H1 (cell line): ENCODE results near the gene GRIA1. TPM values are rescaled to one million over a fixed set of nuclear protein-coding genes. Genes with fewer than 3 reads are reported as not detected.
A peak's percentile ranks its signal among the peaks of the same experiment; 100 is the strongest.

Experiments
- CTCF ChIA-PET: fragments of 300-600 bp; sonication (Branson Sonifier 250); formaldehyde crosslinking; loops from one replicate; lab custom pipeline; 2021; ENCODE audit not compliant: partially characterized antibody; lab: Charles Lee
- POLR2A ChIA-PET: fragments of 300-600 bp; sonication (Branson Sonifier 250); formaldehyde crosslinking; loops from one replicate; lab custom pipeline; 2021; ENCODE audit warnings: inconsistent platforms; ENCODE audit not compliant: partially characterized antibody; lab: Charles Lee
- DNase-seq, 2 experiments: peaks; one replicate each; pipeline versions ENCODE4 v3.0.0 to v3.0.0-alpha.2; 2010 to 2022; ENCODE audit warnings: low spot score in 2 of 2, low read depth in 1 of 2, mixed read lengths in 1 of 2
- FAIRE-seq: peaks from 2 replicates; lab custom pipeline; 2011; peaks lifted over from hg19 to GRCh38; lab: Jason Lieb, UNC
- H2AFZ ChIP-seq: 2 replicates; pipeline ENCODE4 v1.8.1; 2012; ENCODE audit warnings: low read length, inconsistent platforms
- H2AK5ac ChIP-seq: 2 replicates; pipeline ENCODE4 v1.6.1; 2013; ENCODE audit warnings: low read depth, low read length
- H2BK120ac ChIP-seq: replicated peaks from 2 replicates; pipeline ENCODE3; 2013; ENCODE audit warnings: low read depth, low read length, inconsistent platforms
- H2BK12ac ChIP-seq: 2 replicates; pipeline ENCODE4 v1.6.1; 2013; ENCODE audit warnings: low read depth, low read length
- H2BK15ac ChIP-seq: 2 replicates; pipeline ENCODE4 v1.6.1; 2013; ENCODE audit warnings: low read length
- H2BK20ac ChIP-seq: 2 replicates; pipeline ENCODE4 v1.6.1; 2013; ENCODE audit warnings: low read length
- H2BK5ac ChIP-seq: 2 replicates; pipeline ENCODE4 v1.6.1; 2013; ENCODE audit warnings: low read depth, low read length
- H3K14ac ChIP-seq: 2 replicates; pipeline ENCODE4 v1.6.1; 2013; ENCODE audit warnings: inconsistent platforms; ENCODE audit not compliant: insufficient read length
- H3K18ac ChIP-seq: 2 replicates; pipeline ENCODE4 v1.6.1; 2013; ENCODE audit warnings: low read length; ENCODE audit errors: extremely low read depth
- H3K23ac ChIP-seq: 2 replicates; pipeline ENCODE4 v1.6.1; 2013; ENCODE audit warnings: inconsistent platforms; ENCODE audit not compliant: insufficient read length
- H3K23me2 ChIP-seq: 2 replicates; pipeline ENCODE4 v1.6.1; 2013; ENCODE audit warnings: low read depth, low read length
- H3K27ac ChIP-seq: 2 replicates; pipeline ENCODE4 v1.6.1; 2011; ENCODE audit warnings: low read depth, low read length, inconsistent platforms
- H3K27me3 ChIP-seq, 4 experiments: replicated peaks in 1 of 4; 1 replicate in 1 of 4; 2 replicates in 3 of 4; pipeline versions ENCODE4 v1.6.1 to v1.8.1; 2011 to 2013; ENCODE audit warnings: low read length in 3 of 4, mild to moderate bottlenecking in 3 of 4, inconsistent platforms in 2 of 4, mixed read lengths in 2 of 4, moderate library complexity in 1 of 4; ENCODE audit not compliant: control insufficient read depth in 3 of 4, insufficient read depth in 3 of 4; ENCODE audit errors: extremely low read depth in 1 of 4
- H3K36me3 ChIP-seq, 4 experiments: 2 replicates each; pipeline versions ENCODE4 v1.6.1 to v1.8.1; 2011 to 2013; ENCODE audit warnings: mild to moderate bottlenecking in 4 of 4, low read length in 3 of 4, moderate library complexity in 2 of 4, control low read depth in 1 of 4, inconsistent platforms in 1 of 4; ENCODE audit not compliant: insufficient read depth in 4 of 4, control insufficient read depth in 2 of 4
- H3K4ac ChIP-seq: replicated peaks from 2 replicates; pipeline ENCODE3; 2013; ENCODE audit warnings: low read length, low read depth, mixed read lengths, inconsistent platforms; ENCODE audit not compliant: insufficient read length
- H3K4me1 ChIP-seq, 4 experiments: replicated peaks in 1 of 4; 1 replicate in 1 of 4; 2 replicates in 3 of 4; pipeline versions ENCODE4 v1.6.1 to v1.8.1; 2011 to 2013; ENCODE audit warnings: low read length in 3 of 4, inconsistent platforms in 2 of 4, mixed read lengths in 1 of 4; ENCODE audit not compliant: insufficient read depth in 4 of 4, control insufficient read depth in 3 of 4
- H3K4me2 ChIP-seq, 2 experiments: 2 replicates each; pipeline versions ENCODE4 v1.6.1 to v1.8.1; 2011 to 2013; ENCODE audit warnings: low read depth in 2 of 2, low read length in 2 of 2, control low read depth in 1 of 2, inconsistent platforms in 1 of 2, mild to moderate bottlenecking in 1 of 2; ENCODE audit not compliant: insufficient read depth in 1 of 2
- H3K4me3 ChIP-seq, 4 experiments: fragments of 200-600, 300-600 bp in 1 of 4; sonication (generic), shearing (Covaris generic), sonication (Bioruptor Twin) in 1 of 4; 2 replicates each; pipeline versions ENCODE4 v1.5.1 to v1.8.1; 2011 to 2016; ENCODE audit warnings: low read length in 4 of 4, low read depth in 3 of 4, control low read depth in 2 of 4, inconsistent platforms in 2 of 4, mild to moderate bottlenecking in 2 of 4, mixed read lengths in 1 of 4, moderate library complexity in 1 of 4; ENCODE audit not compliant: insufficient read depth in 2 of 4; ENCODE audit errors: extremely low read depth in 1 of 4
- H3K56ac ChIP-seq: replicated peaks from 2 replicates; pipeline ENCODE3; 2013; ENCODE audit warnings: low read depth, mild to moderate bottlenecking, mixed read lengths, low read length, inconsistent platforms; ENCODE audit not compliant: insufficient read length
- H3K79me1 ChIP-seq: 2 replicates; pipeline ENCODE4 v1.6.1; 2013; ENCODE audit warnings: low read depth, low read length, control low read depth
- H3K79me2 ChIP-seq, 2 experiments: 2 replicates each; pipeline versions ENCODE4 v1.6.1 to v1.8.1; 2012 to 2013; ENCODE audit warnings: low read length in 2 of 2, mild to moderate bottlenecking in 2 of 2, inconsistent platforms in 1 of 2; ENCODE audit not compliant: insufficient read depth in 2 of 2, control insufficient read depth in 1 of 2
- H3K9ac ChIP-seq, 4 experiments: replicated peaks in 1 of 4; 1 replicate in 1 of 4; 2 replicates in 3 of 4; pipeline versions ENCODE4 v1.6.1 to v1.8.1; 2011 to 2013; ENCODE audit warnings: low read depth in 3 of 4, low read length in 3 of 4, control low read depth in 2 of 4, mild to moderate bottlenecking in 2 of 4, moderate library complexity in 2 of 4, inconsistent platforms in 1 of 4; ENCODE audit errors: extremely low read depth in 1 of 4
- H3K9me3 ChIP-seq, 2 experiments: 2 replicates each; pipeline versions ENCODE4 v1.6.1 to v1.8.1; 2012 to 2013; ENCODE audit warnings: mild to moderate bottlenecking in 2 of 2, moderate library complexity in 2 of 2, control low read depth in 1 of 2, inconsistent platforms in 1 of 2, low read depth in 1 of 2, low read length in 1 of 2, mixed read lengths in 1 of 2; ENCODE audit not compliant: insufficient read depth in 2 of 2
- H4K20me1 ChIP-seq, 2 experiments: replicated peaks in 1 of 2; 2 replicates each; pipeline versions ENCODE3 to v1.8.1; 2011 to 2013; ENCODE audit warnings: inconsistent platforms in 2 of 2, low read length in 2 of 2, mild to moderate bottlenecking in 1 of 2; ENCODE audit not compliant: insufficient read depth in 2 of 2, control insufficient read depth in 1 of 2
- H4K5ac ChIP-seq: 2 replicates; pipeline ENCODE4 v1.6.1; 2013; ENCODE audit warnings: low read length, low read depth, mixed read lengths, inconsistent platforms; ENCODE audit not compliant: insufficient read length
- H4K8ac ChIP-seq: 2 replicates; pipeline ENCODE4 v1.8.0; 2013; ENCODE audit warnings: mild to moderate bottlenecking, moderate library complexity, low read length, inconsistent platforms; ENCODE audit not compliant: insufficient read depth; ENCODE audit errors: extremely low read depth
- H4K91ac ChIP-seq: replicated peaks from 2 replicates; pipeline ENCODE3; 2013; ENCODE audit warnings: low read length, mixed read lengths, inconsistent platforms; ENCODE audit not compliant: insufficient read length
- CBX8 ChIP-seq: fragments of 300-800, 300-1000 bp; sonication (generic); IDR thresholded peaks from 2 replicates; pipeline ENCODE4 v1.7.1; 2016; ENCODE audit warnings: low read depth, low read length, borderline replicate concordance
- JUN ChIP-seq: IDR thresholded peaks from 2 replicates; pipeline ENCODE4 v1.6.1; 2011; ENCODE audit warnings: low read depth, mild to moderate bottlenecking, improper control_type of control experiment, low read length
- POLR2A ChIP-seq, 2 experiments: IDR thresholded peaks; 1 replicate in 1 of 2; 2 replicates in 1 of 2; pipeline ENCODE4 v1.6.1; 2011; ENCODE audit warnings: low read depth in 2 of 2, low read length in 2 of 2, mild to moderate bottlenecking in 2 of 2; ENCODE audit errors: control extremely low read depth in 1 of 2
- TAF7 ChIP-seq: optimal IDR thresholded peaks from 2 replicates; pipeline ENCODE3; 2011; ENCODE audit warnings: low read depth, mild to moderate bottlenecking, inconsistent platforms, low read length, moderate library complexity, borderline replicate concordance
- TCF12 ChIP-seq: IDR thresholded peaks from 2 replicates; pipeline ENCODE4 v1.6.1; 2011; ENCODE audit warnings: low read depth, mild to moderate bottlenecking, low read length
- WGBS, 2 experiments: shearing (Covaris generic) in 1 of 2; methylation state at CpG; one replicate each; pipeline versions ENCODE4 v1.1.6 to v1.1.7; 2013 to 2015; ENCODE audit warnings: low lambda C conversion rate in 2 of 2, mixed read lengths in 2 of 2, inconsistent platforms in 1 of 2, low coverage in 1 of 2, missing lambda C conversion rate in 1 of 2; ENCODE audit not compliant: insufficient replicate concordance in 2 of 2, insufficient coverage in 1 of 2, insufficient read length in 1 of 2; ENCODE audit errors: extremely low coverage in 1 of 2, missing lambda C conversion rate in 1 of 2; 5-methylcytosine and 5-hydroxymethylcytosine counted together
- polyA plus RNA-seq, 7 experiments: library from polyadenylated mRNA; depleted of rRNA in 3 of 7; stranded (reverse) in 5 of 7; unstranded in 2 of 7; fragments of >200 nt in 5 of 7; fragments of 200-250 nt in 2 of 7; gene quantifications; 1 replicate in 5 of 7; 2 replicates in 1 of 7; 4 replicates in 1 of 7; pipeline versions ENCODE4 v1.2.1 to v1.2.3, GENCODE V29; 2011 to 2013; ENCODE audit warnings: missing spikeins in 2 of 7, mixed read lengths in 2 of 7
- total RNA-seq: library from RNA; stranded (reverse); fragmentation: NEBNext Ultra II Directional; extraction: Animal tissue kit (Norgen Biotek cat#: 25700); gene quantifications from 2 replicates; pipeline ENCODE4 v1.2.1, GENCODE V29; 2021
- TF ChIP-seq, protein P1 (sequence below): IDR thresholded peaks from 2 replicates; pipeline ENCODE4 v1.6.1; 2011; ENCODE audit warnings: low read depth, mild to moderate bottlenecking, low read length; ENCODE audit not compliant: insufficient read depth

Gene GRIA1
- total and polyA plus RNA-seq, 2 of the 8 experiments (the other 6 are each of a cell fraction or from before 2014, with no cell fraction given): 0.97 to 2.5 TPM

DNA sequence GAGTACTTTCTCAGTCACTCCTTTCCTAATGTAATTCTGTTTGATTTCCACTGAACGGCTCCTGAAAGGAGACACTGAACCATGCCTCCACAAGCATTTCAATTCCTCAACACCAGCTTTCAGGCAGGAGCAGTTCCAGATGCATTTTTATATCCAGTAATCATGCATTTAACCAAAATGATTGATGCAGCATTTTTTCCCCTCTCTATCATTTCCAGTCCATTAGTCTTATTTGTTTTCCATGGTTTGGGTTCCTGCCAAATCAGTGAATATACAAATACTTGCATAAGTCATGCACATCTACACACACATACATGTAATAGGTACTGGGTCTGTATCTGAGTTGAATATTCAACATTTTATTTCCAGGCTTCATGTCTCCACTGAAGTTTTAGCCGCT is 122.7 kb downstream of the GRIA1 start:
- no peaks in the 10 kb centered on the region for H4K20me1 ChIP-seq
- no peak overlapping the region for H2BK5ac ChIP-seq
- no peak overlapping the region for H3K14ac ChIP-seq
- no peak overlapping the region for H2AK5ac ChIP-seq
- WGBS, 2 experiments: 86% methylated on average over 2 of the region's 2 CpGs; no CpG with 5 or more reads in 1 of the 2 experiments
- H3K4me1 ChIP-seq: no peaks in the 10 kb centered on the region
- no peak for DNase-seq
- H4K91ac ChIP-seq: no peak overlapping the region
- CTCF ChIA-PET: no interaction called here
- no peak overlapping the region for H3K4ac ChIP-seq
- H3K23ac ChIP-seq: no peak overlapping the region
- H3K9ac ChIP-seq: peak overlapping the region in 1 of 4 experiments; percentile 34; a peak in 1 of 7 replicates
- H2BK20ac ChIP-seq: no peak overlapping the region
- H3K9me3 ChIP-seq: no peaks in the 10 kb centered on the region
- H3K18ac ChIP-seq: no peak overlapping the region
- no peaks in the 10 kb centered on the region for H3K79me1 ChIP-seq
- no peak overlapping the region for H4K8ac ChIP-seq
- H2BK15ac ChIP-seq: no peak overlapping the region
- H3K36me3 ChIP-seq: no peaks in the 10 kb centered on the region
- no peaks in the 10 kb centered on the region for H3K79me2 ChIP-seq
- no peak overlapping the region for H4K5ac ChIP-seq
- POLR2A ChIA-PET: no interaction called here
- H3K4me2 ChIP-seq: no peak overlapping the region
- H2BK12ac ChIP-seq: no peak overlapping the region
- no peak for FAIRE-seq
- no peak overlapping the region for H3K27ac ChIP-seq
- H3K23me2 ChIP-seq: no peaks in the 10 kb centered on the region
- H2BK120ac ChIP-seq: no peak overlapping the region
- no peak overlapping the region for H3K4me3 ChIP-seq
- H3K56ac ChIP-seq: no peak overlapping the region
- H2AFZ ChIP-seq: no peak overlapping the region
- H3K27me3 ChIP-seq: no peaks in the 10 kb centered on the region
- no peak for TF ChIP-seq CBX8
- TF ChIP-seq JUN: no peak
- TF ChIP-seq POLR2A (IDR thresholded peaks at IDR 0.05; ENCODE audit: control extremely low read depth in 1 of 2, low read depth in 2 of 2, low read length in 2 of 2): no peak
- TF ChIP-seq, protein P1, sequence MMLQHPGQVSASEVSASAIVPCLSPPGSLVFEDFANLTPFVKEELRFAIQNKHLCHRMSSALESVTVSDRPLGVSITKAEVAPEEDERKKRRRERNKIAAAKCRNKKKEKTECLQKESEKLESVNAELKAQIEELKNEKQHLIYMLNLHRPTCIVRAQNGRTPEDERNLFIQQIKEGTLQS: no peak
- no peak for TF ChIP-seq TAF7
- TF ChIP-seq TCF12: no peak
